OCI-LY1 (cell line): ENCODE measurements around the gene PABPC1L.

ENCODE experiments used
- H2AFZ ChIP-seq: fragments of 200-600 bp; sonication (generic), shearing (Covaris generic); 2 replicates; pipeline ENCODE4 v1.6.0; 2014; ENCODE audit warnings: antibody characterized with exemption, mild to moderate bottlenecking, low read length
- H3F3A ChIP-seq: fragments of 200-600 bp; sonication (generic), shearing (Covaris generic); 2 replicates; pipeline ENCODE4 v1.6.0; 2014; ENCODE audit warnings: mild to moderate bottlenecking, antibody characterized with exemption, low read length, moderate library complexity; ENCODE audit not compliant: insufficient read depth
- H3K27ac ChIP-seq: fragments of 200-600 bp; sonication (generic); 2 replicates; pipeline ENCODE4 v1.5.1; 2014; ENCODE audit warnings: low read length, mixed run types, mild to moderate bottlenecking, low read depth; ENCODE audit not compliant: poor library complexity, severe bottlenecking
- H3K27me3 ChIP-seq: fragments of 200-600 bp; sonication (generic); 2 replicates; pipeline ENCODE4 v1.6.0; 2014; ENCODE audit warnings: antibody characterized with exemption, mild to moderate bottlenecking, low read length, moderate library complexity; ENCODE audit not compliant: insufficient read depth
- H3K36me3 ChIP-seq: fragments of 200-600 bp; sonication (generic); 2 replicates; pipeline ENCODE4 v1.6.1; 2014; ENCODE audit warnings: mild to moderate bottlenecking, antibody characterized with exemption, low read length, moderate library complexity, mixed read lengths; ENCODE audit not compliant: insufficient read depth
- H3K4me1 ChIP-seq: fragments of 200-600 bp; sonication (generic); 2 replicates; pipeline ENCODE4 v1.5.1; 2014; ENCODE audit warnings: mild to moderate bottlenecking, low read length, moderate library complexity; ENCODE audit not compliant: insufficient read depth, severe bottlenecking
- H3K4me2 ChIP-seq: fragments of 200-600 bp; sonication (generic), shearing (Covaris generic); 2 replicates; pipeline ENCODE4 v1.6.1; 2014; ENCODE audit warnings: low read length
- H3K4me3 ChIP-seq: fragments of 200-600 bp; sonication (generic); 2 replicates; pipeline ENCODE4 v1.5.1; 2014; ENCODE audit warnings: low read length, low read depth, mild to moderate bottlenecking, mixed read lengths; ENCODE audit not compliant: poor library complexity, severe bottlenecking
- H3K79me2 ChIP-seq: fragments of 200-600 bp; shearing (Covaris generic); 2 replicates; pipeline ENCODE4 v1.6.1; 2016; ENCODE audit warnings: mixed run types, low read length, mixed read lengths; ENCODE audit not compliant: insufficient read depth
- H3K9ac ChIP-seq: fragments of 200-600 bp; sonication (generic), shearing (Covaris generic); 2 replicates; pipeline ENCODE4 v1.6.1; 2014; ENCODE audit warnings: mild to moderate bottlenecking, low read length, mixed read lengths
- H3K9me2 ChIP-seq: fragments of 200-600 bp; sonication (generic), shearing (Covaris generic); 2 replicates; pipeline ENCODE4 v1.6.1; 2014; ENCODE audit warnings: low read depth, mild to moderate bottlenecking, low read length, mixed read lengths
- H3K9me3 ChIP-seq: fragments of 200-600 bp; shearing (Covaris generic); 2 replicates; pipeline ENCODE4 v1.6.1; 2014; ENCODE audit warnings: low read length, mixed read lengths
- H4K20me1 ChIP-seq: fragments of 200-600 bp; sonication (generic), shearing (Covaris generic); 2 replicates; pipeline ENCODE4 v1.6.0; 2016; ENCODE audit warnings: mild to moderate bottlenecking, low read length; ENCODE audit not compliant: insufficient read depth
- EZH2 ChIP-seq: fragments of 200-600 bp; sonication (generic), shearing (Covaris generic); IDR thresholded peaks from 2 replicates; pipeline ENCODE4 v1.8.0; 2017; ENCODE audit warnings: borderline replicate concordance, mixed run types, mild to moderate bottlenecking, antibody characterized with exemption, low read length, moderate library complexity, mixed read lengths
- TF ChIP-seq, protein P1 (sequence below): fragments of 200-600 bp; sonication (generic), shearing (Covaris generic); IDR thresholded peaks from 2 replicates; pipeline ENCODE4 v1.5.1; 2017; ENCODE audit warnings: mild to moderate bottlenecking, antibody characterized with exemption, low read length, moderate library complexity, mixed read lengths

PABPC1L gene

GRCh38 chr20:44945261-44945660, 35.4 kb downstream of the PABPC1L start:
- Histone ChIP-seq H3K4me1 (no peaks in the 10 kb centered on the region), H3K9me2 (no peaks in the 10 kb centered on the region), H3F3A (no peaks in the 10 kb centered on the region), H4K20me1 (no peaks in the 10 kb centered on the region), H3K9ac (no peak overlapping the region), H3K27ac (no peak overlapping the region), H3K27me3 (no peaks in the 10 kb centered on the region), H3K36me3 (peaks cover 98% of the 10 kb centered on the region), H3K9me3 (no peaks in the 10 kb centered on the region), H3K4me3 (no peak overlapping the region), H3K79me2 (no peaks in the 10 kb centered on the region), H3K4me2 (no peak overlapping the region), H2AFZ (no peak overlapping the region)
- TF ChIP-seq, protein P1, sequence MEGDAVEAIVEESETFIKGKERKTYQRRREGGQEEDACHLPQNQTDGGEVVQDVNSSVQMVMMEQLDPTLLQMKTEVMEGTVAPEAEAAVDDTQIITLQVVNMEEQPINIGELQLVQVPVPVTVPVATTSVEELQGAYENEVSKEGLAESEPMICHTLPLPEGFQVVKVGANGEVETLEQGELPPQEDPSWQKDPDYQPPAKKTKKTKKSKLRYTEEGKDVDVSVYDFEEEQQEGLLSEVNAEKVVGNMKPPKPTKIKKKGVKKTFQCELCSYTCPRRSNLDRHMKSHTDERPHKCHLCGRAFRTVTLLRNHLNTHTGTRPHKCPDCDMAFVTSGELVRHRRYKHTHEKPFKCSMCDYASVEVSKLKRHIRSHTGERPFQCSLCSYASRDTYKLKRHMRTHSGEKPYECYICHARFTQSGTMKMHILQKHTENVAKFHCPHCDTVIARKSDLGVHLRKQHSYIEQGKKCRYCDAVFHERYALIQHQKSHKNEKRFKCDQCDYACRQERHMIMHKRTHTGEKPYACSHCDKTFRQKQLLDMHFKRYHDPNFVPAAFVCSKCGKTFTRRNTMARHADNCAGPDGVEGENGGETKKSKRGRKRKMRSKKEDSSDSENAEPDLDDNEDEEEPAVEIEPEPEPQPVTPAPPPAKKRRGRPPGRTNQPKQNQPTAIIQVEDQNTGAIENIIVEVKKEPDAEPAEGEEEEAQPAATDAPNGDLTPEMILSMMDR = no peak
- no peak for TF ChIP-seq EZH2

- no peaks in the 10 kb centered on the region for H3K27me3 ChIP-seq
- H3K4me3 ChIP-seq = no peak overlapping the region
- H3F3A ChIP-seq = no peaks in the 10 kb centered on the region
- no peaks in the 10 kb centered on the region for H3K9me2 ChIP-seq
- no peak overlapping the region for H2AFZ ChIP-seq
- no peaks in the 10 kb centered on the region for H3K4me1 ChIP-seq
- TF ChIP-seq EZH2 = no peak
- TF ChIP-seq, protein P1 = no peak
- no peaks in the 10 kb centered on the region for H4K20me1 ChIP-seq
- no peaks in the 10 kb centered on the region for H3K79me2 ChIP-seq
- H3K36me3 ChIP-seq = peaks cover 100% of the 10 kb centered on the region
- H3K9me3 ChIP-seq = no peaks in the 10 kb centered on the region
- H3K27ac ChIP-seq = no peak overlapping the region
- no peak overlapping the region for H3K9ac ChIP-seq
- H3K4me2 ChIP-seq = no peak overlapping the region
Observed at GRCh38 chr20:44946271-44946852, 36.5 kb downstream of the PABPC1L start.

DNA sequence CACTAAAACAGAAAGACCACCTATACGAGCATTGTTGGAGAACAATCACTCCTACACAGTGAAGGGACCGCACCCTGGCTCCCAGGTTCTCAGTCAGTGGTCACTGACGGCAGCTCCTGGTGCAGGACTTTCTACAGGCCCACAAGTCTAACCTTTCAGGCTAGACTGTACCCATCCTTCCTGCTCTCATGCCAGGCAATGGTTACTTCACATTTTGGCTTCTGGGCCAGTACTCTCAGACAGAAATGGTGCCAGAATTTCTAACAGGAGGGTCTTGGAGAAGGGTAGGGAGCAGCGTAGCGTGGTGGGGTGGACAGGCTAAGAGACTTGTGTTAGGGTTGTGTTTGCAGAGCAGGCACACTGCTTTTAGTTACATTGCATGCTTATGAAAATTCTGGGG, 38.2 kb downstream of the PABPC1L start:
- Histone ChIP-seq H3K36me3 (peaks cover 100% of the 10 kb centered on the region), H3K4me1 (no peaks in the 10 kb centered on the region), H3K9me2 (no peaks in the 10 kb centered on the region), H3F3A (no peaks in the 10 kb centered on the region), H3K4me2 (no peak overlapping the region), H3K9ac (no peak overlapping the region), H4K20me1 (no peaks in the 10 kb centered on the region), H3K9me3 (no peaks in the 10 kb centered on the region), H3K4me3 (no peak overlapping the region), H3K27ac (no peak overlapping the region), H3K79me2 (no peaks in the 10 kb centered on the region), H2AFZ (no peak overlapping the region), H3K27me3 (no peaks in the 10 kb centered on the region)
- no peak for TF ChIP-seq EZH2
- TF ChIP-seq, protein P1 = no peak
